ENCODE measurements around the gene XIRP1.
"Not testable (repeated sequence)": the region's sequence is repeated elsewhere in the genome, so short reads cannot be mapped to it uniquely, and the experiment has no call there.

Gene XIRP1, protein sequence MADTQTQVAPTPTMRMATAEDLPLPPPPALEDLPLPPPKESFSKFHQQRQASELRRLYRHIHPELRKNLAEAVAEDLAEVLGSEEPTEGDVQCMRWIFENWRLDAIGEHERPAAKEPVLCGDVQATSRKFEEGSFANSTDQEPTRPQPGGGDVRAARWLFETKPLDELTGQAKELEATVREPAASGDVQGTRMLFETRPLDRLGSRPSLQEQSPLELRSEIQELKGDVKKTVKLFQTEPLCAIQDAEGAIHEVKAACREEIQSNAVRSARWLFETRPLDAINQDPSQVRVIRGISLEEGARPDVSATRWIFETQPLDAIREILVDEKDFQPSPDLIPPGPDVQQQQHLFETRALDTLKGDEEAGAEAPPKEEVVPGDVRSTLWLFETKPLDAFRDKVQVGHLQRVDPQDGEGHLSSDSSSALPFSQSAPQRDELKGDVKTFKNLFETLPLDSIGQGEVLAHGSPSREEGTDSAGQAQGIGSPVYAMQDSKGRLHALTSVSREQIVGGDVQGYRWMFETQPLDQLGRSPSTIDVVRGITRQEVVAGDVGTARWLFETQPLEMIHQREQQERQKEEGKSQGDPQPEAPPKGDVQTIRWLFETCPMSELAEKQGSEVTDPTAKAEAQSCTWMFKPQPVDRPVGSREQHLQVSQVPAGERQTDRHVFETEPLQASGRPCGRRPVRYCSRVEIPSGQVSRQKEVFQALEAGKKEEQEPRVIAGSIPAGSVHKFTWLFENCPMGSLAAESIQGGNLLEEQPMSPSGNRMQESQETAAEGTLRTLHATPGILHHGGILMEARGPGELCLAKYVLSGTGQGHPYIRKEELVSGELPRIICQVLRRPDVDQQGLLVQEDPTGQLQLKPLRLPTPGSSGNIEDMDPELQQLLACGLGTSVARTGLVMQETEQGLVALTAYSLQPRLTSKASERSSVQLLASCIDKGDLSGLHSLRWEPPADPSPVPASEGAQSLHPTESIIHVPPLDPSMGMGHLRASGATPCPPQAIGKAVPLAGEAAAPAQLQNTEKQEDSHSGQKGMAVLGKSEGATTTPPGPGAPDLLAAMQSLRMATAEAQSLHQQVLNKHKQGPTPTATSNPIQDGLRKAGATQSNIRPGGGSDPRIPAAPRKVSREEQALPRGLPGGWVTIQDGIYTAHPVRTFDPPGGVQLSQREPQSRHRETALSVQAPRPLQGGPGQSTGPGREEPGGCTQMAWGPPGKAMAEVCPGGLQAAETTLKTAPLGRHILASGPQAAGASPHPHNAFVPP (N-terminal part only)

DNA sequence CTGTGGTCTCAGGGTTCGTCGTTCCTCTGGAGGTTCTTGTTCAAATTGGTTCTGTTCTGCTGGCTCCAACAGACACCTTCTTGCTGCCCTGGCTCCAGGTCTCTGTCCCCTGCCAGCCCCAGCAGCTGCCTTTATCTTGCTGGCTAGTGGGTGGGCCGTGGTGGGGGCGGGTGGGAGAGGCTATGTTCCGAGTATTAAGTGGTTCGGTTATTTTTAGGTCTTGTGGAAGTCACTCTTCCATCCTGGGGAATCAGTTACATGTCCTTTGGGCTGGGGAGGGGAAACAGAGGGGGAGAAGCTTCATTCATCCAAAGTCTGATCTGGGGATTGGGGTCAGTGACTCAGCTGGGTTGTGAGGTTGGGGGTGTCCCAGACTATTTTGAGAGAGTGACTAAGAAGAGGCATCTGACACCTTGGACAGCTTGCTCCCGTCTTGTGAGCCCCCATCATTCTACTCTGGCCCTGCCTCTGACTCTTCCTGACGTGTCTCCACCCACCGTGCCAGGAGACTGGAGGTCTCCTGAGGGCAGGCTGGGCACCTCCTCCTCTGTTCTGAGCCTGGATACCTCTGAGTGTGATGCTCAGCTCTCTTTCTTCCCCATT is at the start of gene XIRP1:
Gene XIRP1, minus strand, starts transcription at position 106 of the 603 bp plus-strand sequence. CDS start 3,150 bp downstream, outside the sequence.
- no peak for DNase-seq

DNA sequence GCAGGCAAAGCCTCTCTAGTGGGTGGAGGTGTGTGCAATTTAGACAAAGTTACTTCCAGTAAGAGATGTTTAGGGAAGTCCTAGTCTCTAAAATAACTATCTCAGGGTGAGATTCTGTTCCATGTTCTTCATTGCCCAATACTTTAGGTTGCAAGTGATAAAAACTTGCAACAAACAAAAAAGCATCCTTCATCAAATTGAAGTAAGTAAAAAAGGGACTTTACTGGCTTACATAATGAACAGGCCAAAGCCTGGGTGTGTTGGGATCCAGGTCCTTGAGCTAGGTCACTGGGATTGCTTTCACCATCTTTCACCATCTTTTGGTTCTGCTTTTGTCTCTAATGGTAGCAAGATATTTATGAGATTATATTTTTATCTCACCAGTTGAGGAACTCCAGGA is 49.2 kb upstream of the XIRP1 start:
- DNase-seq = no peak

DNA sequence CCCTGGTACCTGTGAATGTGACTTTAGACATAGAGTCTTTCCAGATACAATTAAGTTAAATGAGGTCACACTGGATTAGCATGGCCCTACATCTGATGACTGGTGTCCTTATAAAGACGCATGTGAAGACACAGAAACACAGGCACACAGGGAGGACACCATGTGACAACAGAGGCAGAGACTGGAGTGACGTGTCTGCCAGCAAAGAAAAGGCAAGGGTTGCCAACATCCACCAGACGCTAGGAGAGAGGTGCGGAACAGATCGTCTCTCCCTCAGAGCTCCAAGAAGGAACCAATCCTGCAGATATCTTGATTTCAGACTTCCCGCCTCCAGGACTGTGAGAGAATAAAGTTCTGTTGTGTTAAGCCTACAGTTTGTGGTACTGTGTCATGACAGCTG is 44.6 kb upstream of the XIRP1 start:
- DNase-seq = no peak

DNA sequence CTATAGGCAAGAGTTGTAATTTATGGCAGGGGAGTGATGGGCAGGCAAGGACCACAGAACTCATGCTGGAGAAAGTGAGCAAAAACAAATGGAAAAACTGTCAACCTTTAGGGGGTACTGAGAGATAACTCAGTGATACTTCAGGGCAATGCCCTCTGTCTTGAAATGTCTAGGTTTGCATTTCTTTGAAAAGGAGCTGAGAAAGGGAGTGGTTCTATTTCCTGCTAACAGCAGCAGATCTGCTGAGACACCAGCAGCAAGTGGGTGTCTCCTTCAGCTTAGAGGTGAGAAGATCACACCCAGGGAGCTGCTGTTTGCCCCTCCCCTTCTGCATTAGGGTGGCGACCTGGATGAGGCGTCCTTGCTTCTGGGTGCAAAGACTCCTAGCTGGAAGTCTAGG is 42.3 kb upstream of the XIRP1 start:
- DNase-seq = no peak

DNA sequence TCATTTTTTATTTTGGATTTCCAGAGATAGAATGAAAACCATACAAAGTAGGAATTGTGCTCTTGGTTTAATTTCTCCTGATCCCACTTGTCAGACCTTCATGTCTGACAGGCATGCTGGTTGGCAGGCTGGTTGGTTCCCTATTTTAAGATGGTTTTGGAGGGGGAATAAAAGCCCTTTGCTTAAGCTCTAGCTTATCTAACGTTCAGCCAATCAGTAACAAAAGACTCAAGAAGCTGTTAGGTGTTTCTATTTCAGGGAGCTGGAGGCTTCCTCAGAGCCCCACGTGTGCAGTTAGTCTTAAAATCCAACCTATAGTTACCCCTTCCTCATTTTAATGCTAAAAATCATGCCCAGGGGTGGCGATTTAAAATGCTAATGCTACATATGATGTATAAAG is 40.5 kb upstream of the XIRP1 start:
- no peak for DNase-seq

DNA sequence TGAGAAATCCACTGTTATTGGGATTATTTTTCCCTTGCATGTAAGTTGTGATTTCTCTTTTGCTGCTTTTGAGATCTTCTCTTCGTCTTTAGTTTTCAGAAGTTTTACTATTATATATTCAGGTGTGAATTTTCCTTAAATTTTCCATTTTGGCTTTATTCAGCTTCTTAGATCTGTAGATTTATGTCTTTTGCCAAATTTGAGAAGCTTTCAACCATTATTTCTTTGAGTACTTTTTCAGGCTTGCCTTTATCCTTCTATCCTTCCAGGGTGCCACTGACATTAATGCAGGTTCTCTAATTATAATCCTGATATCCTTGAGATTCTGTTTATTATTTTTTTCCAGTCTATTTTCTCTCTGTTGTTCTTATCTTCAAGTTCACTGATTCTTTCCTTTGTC is 38.1 kb upstream of the XIRP1 start:
- no peak for DNase-seq

DNA sequence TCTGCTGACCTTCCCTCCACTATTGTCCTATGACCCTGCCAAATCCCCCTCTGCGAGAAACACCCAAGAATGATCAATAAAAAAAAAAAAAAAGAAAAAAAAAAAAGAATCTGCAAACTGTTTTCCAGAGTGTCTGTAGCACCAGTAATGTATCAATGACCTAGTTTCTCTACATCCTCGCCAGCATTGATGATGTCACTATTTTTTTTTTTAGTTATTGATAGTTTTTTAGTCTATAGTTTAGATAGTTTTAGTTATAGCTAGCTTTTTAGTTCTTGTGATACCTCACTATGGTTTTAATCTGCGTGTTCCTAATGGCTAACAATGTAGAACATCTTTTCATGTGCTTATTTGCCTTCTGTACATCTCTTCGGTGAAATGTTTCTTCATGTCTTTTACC is 36.1 kb upstream of the XIRP1 start:
- no peak for DNase-seq

DNA sequence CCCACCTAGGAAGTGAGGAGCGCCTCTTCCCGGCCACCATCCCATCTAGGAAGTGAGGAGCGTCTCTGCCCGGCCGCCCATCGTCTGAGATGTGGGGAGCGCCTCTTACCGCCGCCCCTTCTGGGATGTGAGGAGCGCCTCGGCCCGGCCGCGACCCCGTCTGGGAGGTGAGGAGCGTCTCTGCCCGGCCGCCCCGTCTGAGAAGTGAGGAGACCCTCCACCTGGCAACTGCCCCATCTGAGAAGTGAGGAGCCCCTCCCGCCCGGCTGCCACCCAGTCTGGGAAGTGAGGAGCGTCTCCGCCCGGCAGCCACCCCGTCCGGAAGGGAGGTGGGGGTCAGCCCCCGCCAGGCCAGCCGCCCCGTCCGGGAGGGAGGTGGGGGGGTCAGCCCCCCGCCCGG is 35.2 kb upstream of the XIRP1 start:
- DNase-seq = not testable (repeated sequence)

DNA sequence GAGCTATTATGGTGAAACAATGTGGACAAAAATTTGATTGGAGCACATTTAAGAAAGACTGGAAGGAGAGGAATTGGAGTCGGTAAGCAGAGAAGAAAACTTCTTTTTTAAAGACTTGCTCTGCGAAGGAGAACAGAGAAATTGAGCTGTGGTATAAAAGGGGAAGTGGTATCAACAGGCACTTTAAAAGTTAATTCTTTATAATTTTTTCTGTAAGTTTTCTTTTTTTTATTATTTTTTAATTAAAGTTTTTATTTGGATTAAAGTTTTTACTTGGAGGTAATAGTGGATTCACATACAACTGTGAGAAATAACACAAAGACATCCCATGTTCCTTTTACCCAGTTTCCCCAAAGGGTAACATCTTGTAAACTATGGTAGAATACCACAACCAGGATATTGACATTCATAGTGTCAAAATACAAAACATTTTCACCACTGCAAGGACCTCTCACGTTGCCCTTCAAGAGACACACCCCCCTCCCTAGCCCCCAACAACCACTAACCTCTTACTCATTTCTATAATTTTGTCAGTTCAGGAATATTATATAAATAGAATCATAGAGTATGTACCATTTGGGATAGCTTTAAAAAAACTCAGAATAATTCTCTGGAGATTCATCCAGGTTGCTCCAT is 33.8 kb upstream of the XIRP1 start:
- DNase-seq = no peak

DNA sequence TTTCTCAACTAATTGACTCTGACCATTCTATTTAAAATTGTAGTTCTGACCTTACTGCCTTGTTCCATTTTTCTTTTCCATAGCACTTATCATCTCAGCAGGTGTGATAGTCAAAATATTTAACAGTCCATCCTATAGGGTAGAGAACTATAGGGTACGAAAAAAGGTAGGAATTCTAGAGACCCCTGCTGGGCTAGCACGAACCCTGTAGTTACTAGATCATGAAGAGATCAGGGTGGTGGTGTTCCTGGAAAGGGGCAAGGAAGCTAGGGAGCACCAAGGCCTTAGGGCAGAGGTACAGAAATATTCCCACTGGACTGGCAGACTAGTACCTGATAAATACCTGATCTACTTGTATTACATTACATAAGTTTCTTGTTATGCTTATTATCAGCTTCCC is 31.9 kb upstream of the XIRP1 start:
- DNase-seq = no peak

DNA sequence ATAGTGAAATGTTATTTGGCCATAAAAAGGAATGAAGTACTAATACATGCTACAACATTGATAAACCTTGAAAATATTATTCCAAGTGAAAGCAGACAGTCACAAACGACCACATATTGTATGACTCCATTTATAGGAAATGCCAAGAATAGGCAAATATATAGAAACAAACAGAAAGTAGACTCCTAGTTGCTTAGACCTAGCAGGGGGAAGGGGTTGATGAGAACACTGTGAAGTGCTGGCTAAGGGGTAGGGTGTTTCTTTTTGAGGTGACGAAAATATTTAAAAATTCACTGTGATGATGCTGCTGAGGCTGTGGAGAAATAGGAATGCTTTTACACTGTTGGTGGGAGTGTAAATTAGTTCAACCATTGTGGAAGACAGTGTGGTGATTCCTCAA is 30.5 kb upstream of the XIRP1 start:
- DNase-seq = no peak

DNA sequence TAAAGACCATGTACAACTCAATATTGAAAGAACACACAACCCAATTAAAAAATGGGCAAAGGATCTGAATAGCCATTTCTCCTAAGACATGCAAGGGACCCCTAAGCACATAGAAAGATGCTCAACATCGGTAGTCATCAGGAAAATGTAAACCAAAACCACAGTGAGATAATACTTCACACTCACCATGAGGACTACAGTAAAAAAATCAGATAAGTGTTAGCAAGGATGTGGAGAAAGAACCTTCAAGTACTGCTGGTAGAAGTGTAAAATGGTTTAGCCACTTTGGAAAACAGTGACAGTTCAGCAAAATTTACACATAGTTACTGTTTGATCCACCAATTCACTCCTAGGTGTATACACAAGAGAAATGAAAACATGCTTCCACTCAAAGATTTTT is 30.1 kb upstream of the XIRP1 start:
- no peak for DNase-seq

DNA sequence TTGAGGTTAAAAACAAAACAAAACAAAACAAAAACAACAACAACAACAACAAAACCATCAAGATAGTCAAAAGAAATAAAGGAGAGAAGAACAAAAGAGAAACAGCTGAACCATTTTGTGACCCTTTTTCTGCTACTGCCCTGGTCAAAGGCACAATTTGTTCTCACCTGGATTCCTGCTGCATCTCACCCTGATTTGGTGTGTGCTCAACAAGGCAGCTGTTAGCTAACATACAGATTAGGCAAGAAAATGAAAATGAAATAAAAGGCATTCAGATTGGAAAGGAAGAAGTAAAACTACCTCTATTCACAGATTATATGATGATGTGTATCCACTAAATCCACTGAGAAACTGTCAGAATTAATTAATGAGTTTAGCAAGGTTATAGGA is 28.7 kb upstream of the XIRP1 start:
- no peak for DNase-seq

DNA sequence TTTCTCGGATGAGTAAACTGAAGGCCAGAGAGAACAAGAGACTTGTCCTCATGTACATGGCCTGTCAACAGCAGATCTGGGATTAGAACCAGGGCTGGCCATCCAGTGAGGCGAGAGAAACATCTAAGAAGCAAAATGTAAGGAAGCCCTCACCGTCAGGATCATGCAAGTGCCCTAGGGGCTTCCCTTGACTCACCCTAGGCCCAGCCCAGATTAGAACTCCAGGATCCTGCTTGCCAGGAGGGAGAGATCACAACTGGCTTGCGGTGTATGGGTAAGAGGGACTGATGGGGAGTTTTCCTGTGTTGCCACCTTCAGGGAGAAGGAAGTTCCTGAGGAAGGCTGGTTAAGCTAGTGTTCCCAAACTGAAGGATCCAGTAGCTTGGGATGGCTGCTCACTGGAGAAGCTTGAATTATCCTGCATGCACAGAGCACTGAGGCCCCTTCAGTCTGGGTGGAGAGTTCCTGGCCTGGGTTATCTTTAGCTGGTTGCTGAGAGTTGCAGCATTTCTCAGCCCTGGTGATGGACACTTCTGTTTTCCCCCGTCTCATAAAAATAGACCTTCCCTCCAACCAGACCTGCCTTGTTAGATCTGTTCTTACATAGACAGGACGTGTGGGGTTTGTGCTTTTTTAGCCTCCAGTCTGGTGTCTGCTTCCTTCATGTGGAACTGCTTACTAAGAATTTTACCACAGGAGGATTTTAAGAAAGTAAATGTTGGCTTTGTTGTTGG is 28.2 kb upstream of the XIRP1 start:
- DNase-seq = no peak

DNA sequence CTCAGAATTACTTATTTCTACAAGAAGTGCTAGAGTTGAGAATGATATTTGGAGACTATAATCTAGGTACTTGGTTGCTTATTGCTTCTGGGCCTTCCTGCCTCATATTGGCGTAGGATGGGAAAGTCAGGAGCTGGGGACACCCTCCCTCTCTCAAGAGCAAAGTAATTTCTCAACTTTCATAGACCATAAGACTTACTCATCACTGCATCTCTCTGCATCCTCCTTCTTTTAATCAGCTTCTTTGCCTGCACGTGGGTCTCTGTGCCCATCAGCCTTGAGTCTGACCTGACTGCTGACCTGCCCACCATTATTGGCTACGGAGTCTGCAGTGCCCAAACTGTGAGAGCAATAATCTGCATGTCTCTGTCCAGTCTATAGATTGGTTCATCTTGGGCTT is 27.3 kb upstream of the XIRP1 start:
- DNase-seq = no peak

DNA sequence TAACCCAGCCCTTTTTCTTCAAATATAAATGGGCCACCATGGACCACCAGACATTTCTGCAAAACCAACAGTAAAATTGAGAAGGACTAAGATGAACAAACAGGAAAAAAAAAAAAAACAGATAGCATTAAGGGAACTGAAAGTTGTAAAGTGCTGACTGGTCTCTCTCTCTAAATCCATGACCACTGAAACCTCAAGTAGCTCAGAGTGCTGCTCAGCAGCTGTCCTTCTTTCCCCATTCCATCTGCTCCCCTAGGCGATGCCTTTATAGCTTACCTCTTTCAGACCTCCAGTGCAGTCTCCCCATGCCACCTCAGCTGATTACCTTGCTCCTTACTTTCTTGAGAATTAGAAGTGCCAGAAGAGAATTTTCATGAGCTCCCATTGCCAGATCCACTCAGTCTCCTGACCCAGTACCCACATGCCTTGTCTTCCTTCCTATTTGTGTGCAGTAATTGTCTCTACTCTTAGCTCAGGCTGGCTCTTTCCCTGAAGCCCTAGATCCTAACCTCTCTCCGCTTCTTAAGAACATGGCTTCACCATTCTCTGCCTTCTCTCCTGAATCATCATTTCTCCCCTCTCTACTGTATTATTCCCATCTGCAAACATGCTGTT is 23.9 kb upstream of the XIRP1 start:
- peak; percentile 23 for DNase-seq

DNA sequence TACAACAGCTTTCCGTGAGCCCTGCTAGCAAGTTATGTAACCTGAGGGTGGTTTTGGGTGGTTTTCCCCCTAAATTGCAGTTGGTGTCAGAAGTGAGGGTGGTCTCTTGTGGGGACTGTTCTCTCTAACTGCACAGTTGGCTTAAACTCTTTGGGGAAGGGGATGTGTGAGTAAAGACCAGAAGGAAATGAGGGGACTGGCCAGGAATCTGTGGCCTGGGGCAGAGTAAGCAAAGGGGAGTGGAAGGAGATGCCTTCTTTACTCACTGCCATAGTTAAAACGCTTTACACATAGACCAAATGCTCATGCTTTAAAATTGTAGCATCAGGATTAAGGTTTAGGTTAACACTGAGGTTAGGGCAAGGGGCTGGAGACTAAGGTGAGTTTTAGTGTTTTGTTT is 21.2 kb upstream of the XIRP1 start:
- no peak for DNase-seq

DNA sequence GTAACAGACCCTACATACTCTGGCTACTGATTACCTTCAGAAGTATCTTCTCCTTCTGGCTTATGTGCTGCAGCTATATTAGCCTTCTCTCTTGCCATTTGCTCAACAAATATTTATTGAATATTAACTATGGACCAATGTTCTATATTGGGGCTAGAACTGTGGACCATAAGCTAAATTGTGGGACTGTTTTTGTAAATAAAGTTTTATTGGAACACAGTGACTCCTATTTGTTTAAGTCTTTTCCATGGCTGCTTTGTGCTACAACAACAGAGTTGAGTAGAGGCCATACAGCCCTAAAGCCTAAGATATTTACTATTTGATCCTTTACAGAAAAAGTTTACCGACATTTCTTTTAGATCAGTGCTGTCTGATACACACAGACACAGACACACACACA is 20.3 kb upstream of the XIRP1 start:
- DNase-seq = no peak

DNA sequence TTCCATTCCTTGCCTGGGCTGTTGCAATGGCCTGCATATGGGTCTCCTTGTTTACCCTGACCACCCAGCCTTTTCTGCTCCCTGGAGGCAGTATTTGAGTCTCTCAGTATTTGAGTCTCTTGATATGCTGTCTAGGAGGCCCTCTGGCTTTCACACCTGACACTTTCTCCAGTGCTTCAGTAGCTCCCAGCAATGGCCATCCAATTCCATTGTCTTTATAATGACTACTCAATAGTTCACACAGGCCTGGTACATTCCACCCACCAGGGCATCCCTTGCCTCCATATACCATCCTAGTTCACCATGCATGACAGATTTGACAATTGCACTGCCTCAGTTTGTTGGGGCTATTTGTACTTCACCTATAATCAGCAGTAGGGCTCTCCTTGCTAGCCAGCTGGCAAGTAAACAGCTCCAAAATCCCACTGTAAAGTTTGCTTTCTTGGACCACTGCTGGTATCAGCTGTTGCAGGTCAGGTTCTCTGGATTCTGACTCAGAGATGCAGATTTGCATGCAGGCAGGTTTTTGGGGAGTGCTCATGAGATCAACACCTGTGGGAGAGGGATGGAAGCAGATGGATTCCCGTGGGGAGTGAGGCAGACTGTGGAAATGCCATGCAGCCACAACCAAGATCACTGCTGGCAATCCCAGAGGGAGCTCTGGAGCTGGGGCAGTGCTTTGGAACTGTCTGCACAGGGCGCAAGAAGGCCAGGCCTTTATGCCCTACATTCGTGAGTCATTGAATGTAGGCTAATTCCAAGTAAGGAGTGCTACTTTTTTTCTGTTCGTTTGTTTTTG is 19.1 kb upstream of the XIRP1 start:
- DNase-seq = no peak

DNA sequence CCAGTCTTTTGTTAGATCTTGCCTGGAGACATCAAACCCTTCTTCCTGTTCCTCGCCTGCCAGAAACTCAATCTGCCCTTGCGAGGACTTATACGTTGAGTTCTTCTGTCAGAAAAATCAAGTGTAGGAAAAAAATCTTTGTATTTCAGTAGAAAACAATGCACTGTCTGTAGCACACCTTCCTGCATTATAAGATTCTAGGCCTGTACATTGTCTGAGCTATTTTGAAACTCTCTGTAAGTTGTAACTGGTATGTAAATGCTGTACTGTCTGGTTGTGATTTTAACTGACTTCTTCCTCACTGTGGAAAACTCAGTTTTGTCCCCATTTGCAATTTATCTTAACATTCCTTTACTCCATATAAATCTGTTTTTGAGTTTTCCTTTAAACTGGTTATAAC is 17.7 kb upstream of the XIRP1 start:
- no peak for DNase-seq

Measured in NCI-H2171 treated with DMSO at 0.1 percent for 48 hours (cell line).